ENCODE data around the gene EPOP.

GRCh38 chr17:38691154-38691553, 16.4 kb upstream of the EPOP start:
- TF ChIP-seq CTCF (IDR thresholded peaks at IDR 0.05; ENCODE audit: low read depth, low read length, missing input control) = no peak
- TF ChIP-seq TAF1 (conservative IDR thresholded peaks at IDR 0.05) = no peak
- TF ChIP-seq YY1 (IDR thresholded peaks at IDR 0.05) = no peak
